ENCODE measurements around the gene ZBTB18.

The ZBTB18 gene

DNA sequence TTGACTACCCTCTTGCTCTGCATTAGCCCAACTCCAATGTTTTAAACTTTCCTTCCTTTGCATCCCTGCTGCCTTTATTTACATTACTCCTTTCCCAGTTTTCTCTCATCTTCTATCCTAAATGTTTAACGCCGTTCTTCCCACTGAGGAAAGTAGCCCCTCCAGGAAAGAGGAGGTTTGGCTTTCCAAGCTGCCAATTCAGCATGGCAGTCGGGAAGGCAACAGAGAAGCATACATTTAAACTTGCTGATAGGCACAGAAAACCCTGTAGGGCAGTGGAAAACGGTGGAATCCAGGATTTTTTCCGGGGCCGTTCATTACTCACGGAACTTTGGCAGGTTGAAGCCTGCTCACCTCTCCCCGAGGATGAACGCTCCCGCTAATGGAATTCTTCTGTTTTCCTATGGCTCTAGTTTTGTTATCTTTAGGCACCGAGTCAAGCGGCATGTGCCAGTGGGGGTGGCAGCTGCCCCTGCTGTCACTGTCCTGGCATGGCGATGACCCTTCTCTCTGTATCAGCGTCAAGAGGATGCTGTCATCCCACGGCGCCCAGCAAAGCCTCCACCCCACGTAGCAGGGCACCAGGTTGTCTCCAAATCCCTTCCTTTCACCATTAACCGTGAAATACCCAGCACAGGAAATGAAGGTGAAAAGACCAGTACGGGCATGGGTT lies 48.3 kb downstream of the ZBTB18 start:
- CTCF ChIA-PET, result no interaction called here
- POLR2A ChIA-PET, result no interaction called here
- TF ChIP-seq FOXA1 (IDR thresholded peaks at IDR 0.05), result no peak
- TF ChIP-seq LEF1 (IDR thresholded peaks at IDR 0.05; ENCODE audit: borderline replicate concordance), result no peak
- no peak for TF ChIP-seq HDGF (IDR thresholded peaks at IDR 0.05; ENCODE audit: borderline replicate concordance)
- TF ChIP-seq FOXM1 (IDR thresholded peaks at IDR 0.05; ENCODE audit: borderline replicate concordance), result no peak
- TF ChIP-seq, protein P1, sequence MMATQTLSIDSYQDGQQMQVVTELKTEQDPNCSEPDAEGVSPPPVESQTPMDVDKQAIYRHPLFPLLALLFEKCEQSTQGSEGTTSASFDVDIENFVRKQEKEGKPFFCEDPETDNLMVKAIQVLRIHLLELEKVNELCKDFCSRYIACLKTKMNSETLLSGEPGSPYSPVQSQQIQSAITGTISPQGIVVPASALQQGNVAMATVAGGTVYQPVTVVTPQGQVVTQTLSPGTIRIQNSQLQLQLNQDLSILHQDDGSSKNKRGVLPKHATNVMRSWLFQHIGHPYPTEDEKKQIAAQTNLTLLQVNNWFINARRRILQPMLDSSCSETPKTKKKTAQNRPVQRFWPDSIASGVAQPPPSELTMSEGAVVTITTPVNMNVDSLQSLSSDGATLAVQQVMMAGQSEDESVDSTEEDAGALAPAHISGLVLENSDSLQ (IDR thresholded peaks at IDR 0.05), result no peak
- TF ChIP-seq SUZ12 (IDR thresholded peaks at IDR 0.05), result no peak
- no peak for TF ChIP-seq NFRKB (IDR thresholded peaks at IDR 0.05)
- no peak for TF ChIP-seq TARDBP (IDR thresholded peaks at IDR 0.05)
- TF ChIP-seq CTBP1 (IDR thresholded peaks at IDR 0.05; ENCODE audit: borderline replicate concordance), result no peak
- TF ChIP-seq L3MBTL2 (conservative IDR thresholded peaks at IDR 0.05), result no peak
- TF ChIP-seq SP1 (IDR thresholded peaks at IDR 0.05), result no peak
- TF ChIP-seq ARNT (IDR thresholded peaks at IDR 0.05), result no peak
- TF ChIP-seq ZNF384 (IDR thresholded peaks at IDR 0.05), result no peak
- TF ChIP-seq ELF4 (IDR thresholded peaks at IDR 0.05), result no peak
- no peak for TF ChIP-seq FOXK2 (IDR thresholded peaks at IDR 0.05)
- no peak for DNase-seq (ENCODE audit: extremely low spot score)

DNA sequence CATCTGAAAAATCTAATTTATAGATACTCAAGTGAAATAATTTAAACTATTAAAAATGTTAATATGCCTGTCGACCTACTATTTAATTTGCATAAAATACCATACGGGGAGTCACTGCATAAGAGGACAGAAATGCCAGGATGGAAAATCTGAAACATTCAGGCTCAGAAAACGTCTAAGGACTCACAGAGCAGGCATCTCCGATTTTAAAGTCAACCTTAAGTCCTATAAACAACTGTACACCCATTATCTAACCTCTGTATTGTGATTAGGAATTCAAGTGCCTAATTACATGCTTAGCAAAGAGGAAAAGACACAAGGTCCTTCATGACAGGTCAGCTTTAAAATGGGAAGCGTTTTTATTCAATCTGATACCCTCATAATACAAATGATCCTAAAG lies 49.2 kb downstream of the ZBTB18 start:
- TF ChIP-seq LEF1 (IDR thresholded peaks at IDR 0.05; ENCODE audit: borderline replicate concordance) (no peak), L3MBTL2 (conservative IDR thresholded peaks at IDR 0.05) (no peak), HDGF (IDR thresholded peaks at IDR 0.05; ENCODE audit: borderline replicate concordance) (no peak), SUZ12 (IDR thresholded peaks at IDR 0.05) (no peak), TARDBP (IDR thresholded peaks at IDR 0.05) (no peak), ARNT (IDR thresholded peaks at IDR 0.05) (no peak), FOXK2 (IDR thresholded peaks at IDR 0.05) (no peak), NFRKB (IDR thresholded peaks at IDR 0.05) (no peak), ZNF384 (IDR thresholded peaks at IDR 0.05) (no peak), FOXM1 (IDR thresholded peaks at IDR 0.05; ENCODE audit: borderline replicate concordance) (no peak), SP1 (IDR thresholded peaks at IDR 0.05) (no peak), ELF4 (IDR thresholded peaks at IDR 0.05) (no peak), CTBP1 (IDR thresholded peaks at IDR 0.05; ENCODE audit: borderline replicate concordance) (no peak), BHLHE40 (IDR thresholded peaks at IDR 0.05; ENCODE audit: borderline replicate concordance) (no peak), FOXA1 (IDR thresholded peaks at IDR 0.05) (no peak)
- TF ChIP-seq, protein P1 (IDR thresholded peaks at IDR 0.05), result no peak
- ChIA-PET CTCF (no interaction called here), POLR2A (no interaction called here)
- no peak for DNase-seq (ENCODE audit: extremely low spot score)

DNA sequence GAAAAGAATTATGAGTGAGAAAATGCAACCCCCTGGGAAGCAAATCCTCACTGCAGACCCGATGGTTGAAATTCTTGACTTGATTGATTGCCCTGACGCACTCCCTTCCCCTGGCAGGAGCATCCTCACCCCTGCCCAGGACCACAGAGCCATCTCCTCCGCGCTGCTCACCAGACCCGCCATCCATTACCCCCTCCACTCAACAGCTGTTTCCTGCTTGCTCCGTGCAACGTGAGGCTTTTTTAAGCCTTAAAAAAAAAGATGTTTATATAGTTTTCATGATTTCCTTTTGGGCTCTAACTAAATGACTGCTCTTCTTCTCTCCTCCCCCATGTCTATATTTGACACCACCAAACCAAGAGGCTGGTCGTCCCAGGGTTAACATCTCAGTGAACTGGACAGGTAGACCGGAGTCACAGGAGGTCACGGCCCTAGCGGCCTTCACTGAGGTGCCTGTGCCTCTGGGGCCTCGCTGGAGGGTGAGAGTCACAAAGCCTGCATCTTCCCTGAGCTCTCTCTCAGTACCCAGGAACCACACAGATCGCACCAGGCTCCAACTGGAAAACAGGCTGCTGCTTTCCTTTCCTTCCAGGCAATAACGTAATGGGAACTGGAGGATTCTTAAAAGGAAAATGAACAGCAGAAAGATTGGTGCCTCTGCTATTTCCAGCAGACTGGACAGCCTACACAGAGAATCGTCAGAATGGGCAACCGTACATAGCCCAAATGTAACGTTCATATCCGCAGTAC lies 49.8 kb downstream of the ZBTB18 start:
- DNase-seq (ENCODE audit: extremely low spot score), result no peak
- TF ChIP-seq ZNF384 (IDR thresholded peaks at IDR 0.05), result no peak
- TF ChIP-seq, protein P1 (IDR thresholded peaks at IDR 0.05), result peak; percentile 26; the same call in 1 of the 2 replicates
- CTCF ChIA-PET, result interaction anchor here (0.8 kb wide), 1 partner anchor 199 kb away, joined by 3 read pairs; no protein-coding TSS in a partner anchor
- POLR2A ChIA-PET, result no interaction called here

DNA sequence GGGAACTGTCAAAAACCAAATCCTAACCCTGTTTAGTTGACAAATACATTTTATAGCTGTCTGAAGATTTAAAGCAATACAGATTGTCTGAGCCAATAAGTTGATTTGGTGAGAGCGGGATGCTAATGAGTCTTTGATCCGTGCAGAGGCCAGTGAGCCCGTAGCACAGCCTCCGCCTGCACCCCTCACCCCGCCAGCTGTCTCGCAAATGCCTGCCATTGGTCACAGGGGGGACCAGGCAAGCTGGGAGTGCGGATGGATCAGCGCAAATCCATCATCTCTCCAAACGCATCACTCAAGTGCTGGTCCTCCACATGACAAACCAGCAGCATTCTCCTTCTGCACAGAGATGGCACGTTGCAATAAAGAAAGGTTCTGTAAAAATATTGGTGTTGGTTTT lies 51.0 kb downstream of the ZBTB18 start:
- ChIA-PET CTCF (no interaction called here), POLR2A (no interaction called here)
- TF ChIP-seq SP1 (IDR thresholded peaks at IDR 0.05) (no peak), CTBP1 (IDR thresholded peaks at IDR 0.05; ENCODE audit: borderline replicate concordance) (no peak), FOXM1 (IDR thresholded peaks at IDR 0.05; ENCODE audit: borderline replicate concordance) (no peak)
- no peak for DNase-seq (ENCODE audit: extremely low spot score)

DNA sequence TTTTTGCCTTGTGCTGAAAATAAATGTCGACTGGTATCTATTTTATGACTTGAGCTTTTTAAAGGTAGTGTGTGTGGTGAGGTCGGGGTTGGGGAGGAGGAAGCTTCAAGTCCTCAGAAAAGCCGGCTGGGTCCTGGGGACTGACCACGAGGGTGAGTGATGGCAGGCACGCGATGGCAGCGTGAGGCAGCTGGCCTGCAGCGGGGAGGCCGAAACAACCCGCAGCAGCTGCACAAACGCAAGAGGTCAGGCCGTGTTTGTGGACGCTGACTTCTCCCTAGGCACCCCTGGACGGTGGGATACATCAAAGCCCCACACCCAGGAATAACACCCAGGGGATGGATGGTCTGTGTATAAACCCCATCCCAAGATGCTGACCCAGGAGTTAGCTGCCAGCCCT lies 51.4 kb downstream of the ZBTB18 start:
- TF ChIP-seq FOXK2 (IDR thresholded peaks at IDR 0.05) (no peak), NFRKB (IDR thresholded peaks at IDR 0.05) (no peak), LEF1 (IDR thresholded peaks at IDR 0.05; ENCODE audit: borderline replicate concordance) (no peak), HDGF (IDR thresholded peaks at IDR 0.05; ENCODE audit: borderline replicate concordance) (no peak), BHLHE40 (IDR thresholded peaks at IDR 0.05; ENCODE audit: borderline replicate concordance) (no peak), ZNF384 (IDR thresholded peaks at IDR 0.05) (no peak), FOXA1 (IDR thresholded peaks at IDR 0.05) (no peak), CTBP1 (IDR thresholded peaks at IDR 0.05; ENCODE audit: borderline replicate concordance) (no peak), FOXM1 (IDR thresholded peaks at IDR 0.05; ENCODE audit: borderline replicate concordance) (no peak), ARNT (IDR thresholded peaks at IDR 0.05) (no peak), SUZ12 (IDR thresholded peaks at IDR 0.05) (no peak), TARDBP (IDR thresholded peaks at IDR 0.05) (no peak), ELF4 (IDR thresholded peaks at IDR 0.05) (no peak), L3MBTL2 (conservative IDR thresholded peaks at IDR 0.05) (no peak), SP1 (IDR thresholded peaks at IDR 0.05) (no peak)
- TF ChIP-seq, protein P1 (IDR thresholded peaks at IDR 0.05), result no peak
- no peak for DNase-seq (ENCODE audit: extremely low spot score)
- POLR2A ChIA-PET, result no interaction called here
- CTCF ChIA-PET, result no interaction called here
